Keratinocyte (primary cell): Measurements from ENCODE around the gene SLX4IP. TPM values are rescaled to one million over a fixed set of nuclear protein-coding genes. Genes with fewer than 3 reads are reported as not detected.
A peak's percentile ranks its signal among the peaks of the same experiment; 100 is the strongest.

Source experiments
- DNase-seq: peaks from one replicate; pipeline ENCODE4 v3.0.0-alpha.2; 2011; ENCODE audit warnings: low read depth, missing footprints, low spot score
- FAIRE-seq: peaks from 2 replicates; lab custom pipeline; 2011; peaks lifted over from hg19 to GRCh38; lab: Jason Lieb, UNC
- H2AFZ ChIP-seq: 2 replicates; pipeline ENCODE4 v1.6.0; 2012; ENCODE audit warnings: low read length, control low read depth, inconsistent platforms; ENCODE audit not compliant: control insufficient read depth
- H3K27ac ChIP-seq: 2 replicates; pipeline ENCODE4 v1.5.1; 2011; ENCODE audit warnings: low read length; ENCODE audit not compliant: control insufficient read depth, insufficient read depth
- H3K27me3 ChIP-seq: 3 replicates; pipeline ENCODE4 v1.6.0; 2011; ENCODE audit warnings: low read length; ENCODE audit not compliant: control insufficient read depth, insufficient read depth; ENCODE audit errors: extremely low read depth
- H3K36me3 ChIP-seq, 2 experiments: 2 replicates in 1 of 2; 3 replicates in 1 of 2; pipeline ENCODE4 v1.5.1; 2011; ENCODE audit warnings: low read length in 2 of 2, mild to moderate bottlenecking in 1 of 2; ENCODE audit not compliant: control insufficient read depth in 2 of 2, insufficient read depth in 2 of 2; ENCODE audit errors: extremely low read depth in 1 of 2
- H3K4me1 ChIP-seq: 3 replicates; pipeline ENCODE4 v1.5.1; 2011; ENCODE audit warnings: low read length; ENCODE audit not compliant: control insufficient read depth, insufficient read depth; ENCODE audit errors: extremely low read depth
- H3K4me2 ChIP-seq: 3 replicates; pipeline ENCODE4 v1.6.0; 2011; ENCODE audit warnings: low read depth, low read length; ENCODE audit not compliant: control insufficient read depth, insufficient read depth; ENCODE audit errors: extremely low read depth
- H3K4me3 ChIP-seq, 3 experiments: fragments of 200-600 bp in 1 of 3; sonication (generic) in 1 of 3; 2 replicates in 2 of 3; 3 replicates in 1 of 3; pipeline ENCODE4 v1.5.1; 2011 to 2016; ENCODE audit warnings: low read length in 3 of 3, mild to moderate bottlenecking in 3 of 3, control low read depth in 2 of 3, inconsistent platforms in 1 of 3, low read depth in 1 of 3, mixed read lengths in 1 of 3, mixed run types in 1 of 3, moderate library complexity in 1 of 3; ENCODE audit not compliant: control insufficient read depth in 2 of 3, insufficient read depth in 2 of 3; ENCODE audit errors: extremely low read depth in 1 of 3
- H3K79me2 ChIP-seq: 2 replicates; pipeline ENCODE4 v1.6.0; 2012; ENCODE audit warnings: low read length; ENCODE audit not compliant: control insufficient read depth, insufficient read depth
- H3K9ac ChIP-seq: 3 replicates; pipeline ENCODE4 v1.6.0; 2011; ENCODE audit warnings: low read length; ENCODE audit not compliant: control insufficient read depth, insufficient read depth; ENCODE audit errors: extremely low read depth
- H3K9me1 ChIP-seq: 3 replicates; pipeline ENCODE4 v1.6.0; 2011; ENCODE audit warnings: low read length; ENCODE audit not compliant: control insufficient read depth, insufficient read depth; ENCODE audit errors: extremely low read depth
- H3K9me3 ChIP-seq: 2 replicates; pipeline ENCODE4 v1.5.1; 2012; ENCODE audit warnings: low read depth, low read length; ENCODE audit not compliant: control insufficient read depth
- H4K20me1 ChIP-seq: 3 replicates; pipeline ENCODE4 v1.6.0; 2011; ENCODE audit warnings: low read length; ENCODE audit not compliant: control insufficient read depth, insufficient read depth; ENCODE audit errors: extremely low read depth
- CTCF ChIP-seq, 3 experiments: IDR thresholded peaks in 1 of 3; conservative IDR thresholded peaks in 1 of 3; optimal IDR thresholded peaks in 1 of 3; 2 replicates in 2 of 3; 3 replicates in 1 of 3; pipeline versions ENCODE3 to v1.5.1; 2011; ENCODE audit warnings: low read length in 3 of 3, mild to moderate bottlenecking in 3 of 3, moderate library complexity in 2 of 3, control low read depth in 1 of 3, inconsistent platforms in 1 of 3; ENCODE audit not compliant: insufficient read depth in 2 of 3; ENCODE audit errors: extremely low read depth in 1 of 3
- EZH2 ChIP-seq: IDR thresholded peaks from one replicate; pipeline ENCODE4 v1.6.1; 2012; ENCODE audit warnings: inconsistent platforms, mild to moderate bottlenecking, low read length, moderate library complexity
- dilution Hi-C: fragments of 300-500 bp; cut with MboI; formaldehyde crosslinking; loops from one replicate; pipeline ENCODE4 v1.7.0; 2020; ENCODE audit warnings: low sequenced_read_pairs; ENCODE audit not compliant: extremely low pct_ligation_motif_present
- polyA plus RNA-seq, 5 experiments: library from polyadenylated mRNA; depleted of rRNA in 3 of 5; stranded (reverse) in 3 of 5; stranded (forward) in 1 of 5; unstranded in 1 of 5; fragments of >200 nt; gene quantifications; 1 replicate in 1 of 5; 2 replicates in 3 of 5; 3 replicates in 1 of 5; pipeline versions ENCODE4 v1.2.1 to v1.2.3, GENCODE V29; 2011 to 2012; ENCODE audit warnings: missing spikeins in 2 of 5, low read depth in 1 of 5, low replicate concordance in 1 of 5

The SLX4IP gene
- polyA plus RNA-seq, 1 donor (not counting 4 experiments of a cell fraction or from before 2014, with no cell fraction given) = 3.0 TPM

DNA sequence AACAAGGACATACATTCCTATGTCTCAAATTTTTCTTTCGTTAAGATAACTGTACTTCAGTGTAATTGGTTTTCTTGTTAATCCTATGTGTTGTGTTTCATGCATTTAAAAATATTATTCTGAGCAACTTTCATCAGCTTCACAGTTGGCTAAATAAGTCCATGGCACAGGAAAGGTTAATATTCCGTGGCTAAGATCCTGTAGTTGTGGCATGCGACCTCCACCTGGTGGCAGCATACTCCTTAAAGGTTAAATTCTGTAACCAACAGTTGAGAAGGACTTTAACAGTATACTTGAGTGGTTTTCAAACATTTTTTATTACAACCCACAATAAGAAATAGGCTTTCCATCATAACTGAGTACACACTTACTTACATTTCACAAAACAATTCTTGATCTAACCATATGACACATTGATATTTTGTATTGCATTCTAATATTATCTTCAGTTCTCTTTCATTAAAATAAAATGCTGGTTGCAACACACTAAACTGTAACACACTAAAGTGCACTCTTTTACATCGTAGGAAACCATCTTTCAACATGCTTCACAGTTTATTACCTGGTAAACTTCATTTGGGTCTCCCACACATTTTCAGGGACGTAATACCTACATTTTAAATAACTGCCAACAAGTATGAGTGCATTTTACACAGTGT lies 118.3 kb downstream of the SLX4IP start:
- DNase-seq (no peak), FAIRE-seq (peak; percentile 82)
- Histone ChIP-seq H3K4me2 (peak overlapping the region; percentile 51), H3K9me1 (no peaks in the 10 kb centered on the region), H3K79me2 (no peaks in the 10 kb centered on the region), H3K4me3 (no peak overlapping the region), H3K9me3 (no peaks in the 10 kb centered on the region), H3K27me3 (no peaks in the 10 kb centered on the region), H4K20me1 (no peaks in the 10 kb centered on the region), H3K9ac (no peak overlapping the region), H2AFZ (no peak overlapping the region), H3K27ac (peak overlapping the region; percentile 36), H3K4me1 (peaks cover 53% of the 10 kb centered on the region), H3K36me3 (peaks cover 0 to 3% of the 10 kb centered on the region in 2 experiments)
- TF ChIP-seq CTCF (optimal IDR thresholded peaks at IDR 0.05 in 1 of 3, IDR thresholded peaks at IDR 0.05 in 1 of 3, conservative IDR thresholded peaks at IDR 0.05 in 1 of 3; ENCODE audit: extremely low read depth in 1 of 3, insufficient read depth in 2 of 3, low read length in 3 of 3) (peak; percentile 65 to 83 (median 81)), EZH2 (no peak)
- dilution Hi-C loops = no loop called here

DNA sequence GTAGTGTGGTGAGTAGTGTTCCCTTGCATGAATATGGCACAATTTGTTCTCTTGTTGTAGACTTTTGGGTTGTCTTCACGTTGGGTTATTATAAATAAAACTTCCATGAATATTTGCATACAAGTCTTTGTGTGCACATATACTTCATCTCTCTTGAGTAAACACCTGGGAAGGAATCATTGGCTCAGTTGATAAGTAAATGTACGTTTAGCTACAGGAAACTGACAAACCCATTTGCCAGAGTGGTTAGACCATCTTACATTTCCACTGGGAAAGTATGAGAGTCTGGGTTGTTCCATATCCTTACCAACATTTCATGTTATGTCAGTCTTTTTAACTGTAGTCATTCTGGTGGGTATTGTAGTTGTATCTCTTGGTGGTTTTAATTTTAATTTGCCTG lies 119.2 kb downstream of the SLX4IP start:
- Histone ChIP-seq H3K4me1 (peaks cover 61% of the 10 kb centered on the region), H3K4me2 (no peak overlapping the region)
- FAIRE-seq = no peak

More for the DNA sequence above, 119.2 kb downstream of the SLX4IP start:
- dilution Hi-C loops = no loop called here
- Histone ChIP-seq H3K36me3 (peaks cover 0 to 3% of the 10 kb centered on the region in 2 experiments), H2AFZ (no peak overlapping the region), H3K9ac (no peak overlapping the region), H3K79me2 (no peaks in the 10 kb centered on the region), H3K27me3 (no peaks in the 10 kb centered on the region), H3K9me3 (no peaks in the 10 kb centered on the region), H4K20me1 (no peaks in the 10 kb centered on the region), H3K27ac (peak overlapping the region; percentile 6), H3K9me1 (no peaks in the 10 kb centered on the region), H3K4me3 (no peak overlapping the region)
- DNase-seq = no peak
- TF ChIP-seq EZH2 (no peak), CTCF (optimal IDR thresholded peaks at IDR 0.05 in 1 of 3, IDR thresholded peaks at IDR 0.05 in 1 of 3, conservative IDR thresholded peaks at IDR 0.05 in 1 of 3; ENCODE audit: extremely low read depth in 1 of 3, insufficient read depth in 2 of 3, low read length in 3 of 3) (no peak)
